Breast epithelium (tissue), 4 donors: ENCODE data around the gene SUSD6. TPM values are rescaled to one million over a fixed set of nuclear protein-coding genes. Genes with fewer than 3 reads are reported as not detected.

Experiments
- DNase-seq, 2 donors: peaks; one replicate each; pipeline ENCODE4 v3.0.0-alpha.2; 2019; ENCODE audit warnings: low spot score in 2 of 2
- H3K27ac ChIP-seq, 2 donors: fragments of 200-600 bp; sonication (generic) in 1 of 2; one replicate each; pipeline ENCODE4 v1.5.1; 2016 to 2019; ENCODE audit warnings: mild to moderate bottlenecking in 1 of 2
- H3K27me3 ChIP-seq, 2 donors: fragments of 200-600 bp; sonication (generic) in 1 of 2; one replicate each; pipeline versions ENCODE4 v1.5.1 to v1.6.0; 2017 to 2019; ENCODE audit warnings: control low read depth in 1 of 2, mild to moderate bottlenecking in 1 of 2
- H3K36me3 ChIP-seq: fragments of 200-600 bp; one replicate; pipeline ENCODE4 v1.5.1; 2019
- H3K4me1 ChIP-seq, 2 donors: fragments of 200-600 bp; sonication (generic); one replicate each; pipeline ENCODE4 v1.5.1; 2016 to 2019; ENCODE audit warnings: control low read depth in 1 of 2
- H3K4me3 ChIP-seq, 3 donors: fragments of 200-600 bp; sonication (generic); 1 replicate in 2 of 3; 2 replicates in 1 of 3; pipeline ENCODE4 v1.5.1; 2016 to 2019; ENCODE audit warnings: mild to moderate bottlenecking in 3 of 3, moderate library complexity in 2 of 3
- H3K9me3 ChIP-seq, 2 donors: fragments of 200-600 bp; sonication (generic) in 1 of 2; one replicate each; pipeline ENCODE4 v1.5.1; 2016 to 2019; ENCODE audit warnings: control low read depth in 1 of 2
- POLR2A ChIP-seq: fragments of 450-650 bp; IDR thresholded peaks from one replicate; pipeline ENCODE4 v1.6.1; 2016; ENCODE audit warnings: antibody characterized with exemption, mild to moderate bottlenecking, moderate library complexity
- POLR2AphosphoS5 ChIP-seq, 3 donors: sonication (generic); formaldehyde crosslinking; IDR thresholded peaks; one replicate each; pipeline ENCODE4 v1.6.1; 2017; ENCODE audit warnings: antibody characterized with exemption in 3 of 3
- intact Hi-C: fragments of 100-400 bp; cut with DNase I; formaldehyde crosslinking; loops from one replicate; pipeline ENCODE4 v1.15.1; 2023; ENCODE audit warnings: low total_unique reads
- total RNA-seq, 3 donors: library from RNA; depleted of rRNA; stranded (reverse); fragments of >200 nt; gene quantifications; one replicate each; pipeline ENCODE4 v1.1.0, GENCODE V29; 2016
- TF ChIP-seq, protein P1 (sequence below), 3 donors: fragments of 450-650 bp; IDR thresholded peaks; one replicate each; pipeline ENCODE4 v1.5.1; 2016 to 2017; ENCODE audit warnings: antibody characterized with exemption in 3 of 3, mild to moderate bottlenecking in 3 of 3, moderate library complexity in 3 of 3

Gene SUSD6
- total RNA-seq, 3 donors from 2014 or later, result 30.2 to 55.9 (median 55.7) TPM

DNA sequence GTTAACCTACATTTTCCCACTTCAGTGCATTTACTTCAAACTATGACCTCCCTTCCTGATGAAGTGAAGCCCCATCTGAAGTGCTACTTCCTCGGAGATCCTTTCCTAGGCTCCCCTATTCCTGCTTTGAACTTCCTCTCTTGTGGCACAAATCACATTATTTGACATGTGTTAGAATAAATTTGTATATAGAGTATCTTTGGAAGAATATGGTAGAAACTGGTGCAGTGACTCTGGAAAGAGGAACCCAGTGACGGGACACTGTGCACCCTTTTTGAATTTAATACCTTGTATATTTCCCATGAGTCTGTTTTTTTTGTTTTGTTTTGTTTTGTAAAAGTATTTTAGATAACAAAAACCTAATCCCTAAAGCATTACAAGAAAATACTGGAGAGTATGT lies 89.2 kb downstream of the SUSD6 start:
- Histone ChIP-seq H3K27ac (no peak overlapping the region), H3K9me3 (no peaks in the 10 kb centered on the region), H3K36me3 (no peaks in the 10 kb centered on the region), H3K4me3 (no peak overlapping the region), H3K4me1 (peaks cover 13 to 18% of the 10 kb centered on the region in 2 donors), H3K27me3 (no peaks in the 10 kb centered on the region)
- DNase-seq, result no peak
- TF ChIP-seq POLR2AphosphoS5 (IDR thresholded peaks at IDR 0.05) (no peak), POLR2A (no peak)
- TF ChIP-seq, protein P1, sequence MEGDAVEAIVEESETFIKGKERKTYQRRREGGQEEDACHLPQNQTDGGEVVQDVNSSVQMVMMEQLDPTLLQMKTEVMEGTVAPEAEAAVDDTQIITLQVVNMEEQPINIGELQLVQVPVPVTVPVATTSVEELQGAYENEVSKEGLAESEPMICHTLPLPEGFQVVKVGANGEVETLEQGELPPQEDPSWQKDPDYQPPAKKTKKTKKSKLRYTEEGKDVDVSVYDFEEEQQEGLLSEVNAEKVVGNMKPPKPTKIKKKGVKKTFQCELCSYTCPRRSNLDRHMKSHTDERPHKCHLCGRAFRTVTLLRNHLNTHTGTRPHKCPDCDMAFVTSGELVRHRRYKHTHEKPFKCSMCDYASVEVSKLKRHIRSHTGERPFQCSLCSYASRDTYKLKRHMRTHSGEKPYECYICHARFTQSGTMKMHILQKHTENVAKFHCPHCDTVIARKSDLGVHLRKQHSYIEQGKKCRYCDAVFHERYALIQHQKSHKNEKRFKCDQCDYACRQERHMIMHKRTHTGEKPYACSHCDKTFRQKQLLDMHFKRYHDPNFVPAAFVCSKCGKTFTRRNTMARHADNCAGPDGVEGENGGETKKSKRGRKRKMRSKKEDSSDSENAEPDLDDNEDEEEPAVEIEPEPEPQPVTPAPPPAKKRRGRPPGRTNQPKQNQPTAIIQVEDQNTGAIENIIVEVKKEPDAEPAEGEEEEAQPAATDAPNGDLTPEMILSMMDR (IDR thresholded peaks at IDR 0.05), result no peak
- intact Hi-C loops, result no loop called here

DNA sequence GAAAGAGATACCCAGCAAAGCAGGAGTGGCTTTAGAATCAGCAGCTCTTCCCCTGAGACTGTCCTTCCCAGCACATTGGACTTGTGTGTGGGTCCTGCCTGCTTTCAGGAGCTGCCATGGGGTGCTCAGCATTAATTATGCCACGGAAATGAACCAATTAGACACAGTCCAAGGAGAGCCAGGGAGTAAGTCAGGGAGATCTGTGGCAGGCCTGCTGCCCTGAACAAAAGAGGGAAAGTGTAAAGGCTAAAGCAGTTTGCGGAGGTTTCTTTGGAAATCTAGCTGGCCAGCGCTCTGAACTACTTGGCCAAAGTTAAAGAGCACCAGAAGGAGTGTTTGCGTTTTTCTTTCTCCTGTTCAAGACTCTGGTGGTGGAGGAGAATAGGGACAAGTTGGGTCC lies 89.9 kb downstream of the SUSD6 start:
- Histone ChIP-seq H3K9me3 (no peaks in the 10 kb centered on the region), H3K27me3 (no peaks in the 10 kb centered on the region), H3K4me3 (no peak overlapping the region), H3K27ac (no peak overlapping the region), H3K36me3 (no peaks in the 10 kb centered on the region), H3K4me1 (peaks cover 7 to 10% of the 10 kb centered on the region in 2 donors)
- intact Hi-C loops, result no loop called here
- no peak for DNase-seq
- TF ChIP-seq POLR2AphosphoS5 (IDR thresholded peaks at IDR 0.05) (no peak), POLR2A (no peak)
- TF ChIP-seq, protein P1 (IDR thresholded peaks at IDR 0.05), result no peak

DNA sequence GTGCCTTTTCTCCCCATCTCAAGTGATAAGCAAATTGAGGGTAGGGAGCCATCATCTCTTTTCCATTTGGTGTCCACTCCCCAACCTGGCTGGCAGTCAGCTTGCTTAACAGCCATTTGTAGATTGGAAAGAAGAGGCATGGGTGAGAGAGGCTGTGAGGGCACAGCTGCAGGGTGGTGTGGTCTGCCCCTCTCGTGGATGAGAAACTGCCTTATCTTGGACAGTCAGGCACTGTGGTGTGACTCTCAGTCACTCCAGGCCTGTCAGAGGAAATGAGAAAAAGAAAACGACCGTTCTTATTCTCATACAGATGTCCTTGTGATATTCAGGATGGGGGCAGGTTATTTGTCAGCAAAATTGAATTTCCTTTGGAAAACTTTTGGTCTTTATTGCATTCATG lies 90.5 kb downstream of the SUSD6 start:
- DNase-seq, result no peak
- Histone ChIP-seq H3K27me3 (no peaks in the 10 kb centered on the region), H3K4me1 (peaks cover 6 to 7% of the 10 kb centered on the region in 2 donors), H3K27ac (peak overlapping the region in 1 of 2 donors; percentile 33), H3K36me3 (no peaks in the 10 kb centered on the region), H3K9me3 (no peaks in the 10 kb centered on the region), H3K4me3 (no peak overlapping the region)
- TF ChIP-seq POLR2A, result no peak
- no peak for TF ChIP-seq POLR2AphosphoS5 (IDR thresholded peaks at IDR 0.05)
- TF ChIP-seq, protein P1 (IDR thresholded peaks at IDR 0.05), result no peak
- intact Hi-C loops, result no loop called here

DNA sequence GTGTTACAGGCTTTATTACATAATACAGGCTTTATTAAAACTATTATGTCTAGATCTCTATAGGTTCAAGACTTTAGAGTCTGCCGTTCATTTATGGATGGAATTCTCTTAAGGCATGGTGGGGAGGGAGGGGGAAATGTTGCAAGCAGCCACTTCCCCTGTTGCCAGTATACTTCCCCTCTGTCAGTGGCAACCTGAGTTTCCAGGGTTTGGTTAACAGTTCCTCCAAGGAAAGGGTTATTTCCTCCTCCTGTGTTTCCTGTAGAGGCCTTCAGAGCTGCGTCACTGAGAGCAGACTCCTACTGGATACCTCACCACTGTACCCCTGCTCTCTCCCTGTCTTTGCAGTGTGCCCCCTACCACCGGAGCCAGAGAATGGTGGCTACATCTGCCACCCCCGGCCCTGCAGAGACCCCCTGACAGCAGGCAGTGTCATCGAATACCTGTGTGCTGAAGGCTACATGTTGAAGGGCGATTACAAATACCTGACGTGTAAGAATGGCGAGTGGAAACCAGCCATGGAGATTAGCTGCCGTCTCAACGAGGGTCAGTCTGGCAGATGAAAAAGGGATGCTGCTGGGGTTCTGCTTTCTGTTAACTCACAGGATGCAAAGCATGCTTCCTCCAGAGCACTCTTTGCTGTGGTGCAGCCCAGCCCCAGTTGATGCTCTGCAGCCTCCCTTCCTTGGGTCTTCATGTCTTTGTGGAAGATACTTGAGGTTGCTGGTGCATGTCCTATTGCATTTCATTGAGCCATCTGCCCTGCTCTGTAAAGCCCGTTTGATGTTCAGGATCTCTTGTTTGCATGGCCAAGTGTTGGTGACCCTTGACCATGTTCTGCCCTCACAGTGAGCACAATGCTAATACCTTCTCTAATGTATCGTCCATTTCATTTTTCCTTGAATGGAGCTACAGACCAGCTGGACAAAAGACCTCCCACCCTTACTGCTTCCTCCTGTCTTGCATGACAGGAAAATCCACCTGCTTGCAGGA lies 91.9 kb downstream of the SUSD6 start:
- Histone ChIP-seq H3K27ac (no peak overlapping the region), H3K27me3 (no peaks in the 10 kb centered on the region), H3K36me3 (no peaks in the 10 kb centered on the region), H3K9me3 (no peaks in the 10 kb centered on the region), H3K4me1 (peaks cover 4 to 7% of the 10 kb centered on the region in 2 donors), H3K4me3 (no peak overlapping the region)
- no peak for TF ChIP-seq POLR2AphosphoS5 (IDR thresholded peaks at IDR 0.05)
- TF ChIP-seq POLR2A, result no peak
- TF ChIP-seq, protein P1 (IDR thresholded peaks at IDR 0.05), result no peak
- no peak for DNase-seq
- intact Hi-C loops, result no loop called here

DNA sequence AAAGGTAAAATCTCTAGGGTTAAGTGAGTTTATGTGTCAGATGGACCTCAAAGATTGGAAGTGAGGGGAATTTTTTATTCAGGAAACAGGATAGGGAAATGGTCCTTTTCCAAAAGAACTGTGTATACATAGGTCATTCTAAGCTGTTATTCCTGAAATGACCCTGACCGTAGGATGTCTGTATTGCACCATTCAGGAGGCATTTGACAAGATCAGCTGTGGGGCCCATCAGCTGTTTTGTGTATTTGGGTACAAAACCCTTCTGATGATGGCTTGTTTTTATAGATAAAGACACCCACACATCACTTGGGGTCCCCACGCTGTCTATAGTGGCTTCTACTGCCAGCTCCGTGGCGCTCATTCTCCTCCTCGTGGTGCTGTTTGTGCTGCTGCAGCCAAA lies 92.9 kb downstream of the SUSD6 start:
- DNase-seq, result no peak
- intact Hi-C loops, result no loop called here
- no peak overlapping the region for H3K4me3 ChIP-seq
- peak overlapping the region in 1 of 2 donors; percentile 44 for H3K27ac ChIP-seq
- peaks cover 0 to 7% of the 10 kb centered on the region in 2 donors for H3K4me1 ChIP-seq
- H3K36me3 ChIP-seq, result no peaks in the 10 kb centered on the region
- no peak for TF ChIP-seq POLR2AphosphoS5 (IDR thresholded peaks at IDR 0.05)
- no peaks in the 10 kb centered on the region for H3K9me3 ChIP-seq
- no peaks in the 10 kb centered on the region for H3K27me3 ChIP-seq
